GM18861 (cell line): ENCODE results near the gene MAPT.

Experiments
- ATAC-seq: cut with Tn5 transposase; IDR thresholded peaks from one replicate; pipeline ENCODE4 v1.9.1; 2021; ENCODE audit not compliant: unreplicated experiment

Gene MAPT

DNA sequence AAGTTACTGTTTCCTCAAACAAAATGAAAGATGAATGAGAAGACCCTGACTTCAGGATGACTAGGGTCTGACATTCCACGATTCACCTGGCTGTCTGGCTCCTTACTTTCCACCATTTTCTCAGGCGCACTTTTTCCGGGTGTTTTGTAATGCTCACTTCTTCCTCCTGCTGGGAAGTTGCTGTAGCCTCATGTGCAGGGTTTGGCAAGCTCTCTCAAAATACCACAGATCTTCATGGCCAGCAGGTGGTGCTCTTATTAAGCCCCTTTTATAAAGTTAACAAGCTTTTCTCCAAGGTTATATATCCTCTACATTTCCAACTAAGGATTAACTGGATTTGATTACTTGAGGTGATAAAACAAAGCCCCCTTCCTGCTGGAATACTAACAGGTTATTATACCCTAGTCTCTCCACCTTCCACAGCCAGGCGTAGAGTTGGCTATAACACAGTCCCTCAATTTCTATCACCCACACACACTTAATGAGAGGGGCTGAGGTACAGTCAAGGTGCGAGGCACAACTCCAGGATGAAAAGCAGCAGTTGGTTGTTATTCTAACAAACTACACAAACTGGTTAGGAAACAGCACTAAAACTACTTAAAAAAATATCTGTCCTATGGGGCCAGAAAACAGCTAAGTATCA is 150.1 kb downstream of the MAPT start:
- ATAC-seq: no peak

- no peak for ATAC-seq
These were observed 150.6 kb downstream of the MAPT start for GRCh38 chr17:46044989-46045388.

- ATAC-seq: no peak
These were observed 151.3 kb downstream of the MAPT start for GRCh38 chr17:46045639-46046038.

GRCh38 chr17:46046957-46047356 is 152.6 kb downstream of the MAPT start:
- ATAC-seq: no peak

DNA sequence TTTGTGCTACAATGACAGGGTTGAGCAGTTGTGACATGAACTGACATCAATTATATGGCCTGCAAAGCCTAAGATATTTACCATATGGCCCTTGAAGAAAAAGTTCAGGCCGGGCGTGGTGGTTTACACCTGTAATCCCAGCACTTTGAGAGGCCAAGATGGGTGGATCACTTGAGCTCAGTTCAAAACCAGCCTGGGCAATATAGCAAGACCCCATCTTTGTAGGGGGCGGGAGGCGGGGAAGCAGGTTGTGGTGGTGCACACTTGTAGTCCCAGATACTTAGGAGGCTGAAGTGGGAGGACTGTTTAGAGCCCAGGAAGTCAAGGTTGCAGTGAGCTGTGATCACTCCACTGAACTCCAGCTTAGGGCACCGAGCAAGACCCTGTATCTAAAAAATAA is 153.0 kb downstream of the MAPT start:
- ATAC-seq: no peak

- ATAC-seq: no peak
These were observed 153.5 kb downstream of the MAPT start for GRCh38 chr17:46047856-46048255.

- ATAC-seq: no peak
These were observed 155.3 kb downstream of the MAPT start for GRCh38 chr17:46049656-46050055.

DNA sequence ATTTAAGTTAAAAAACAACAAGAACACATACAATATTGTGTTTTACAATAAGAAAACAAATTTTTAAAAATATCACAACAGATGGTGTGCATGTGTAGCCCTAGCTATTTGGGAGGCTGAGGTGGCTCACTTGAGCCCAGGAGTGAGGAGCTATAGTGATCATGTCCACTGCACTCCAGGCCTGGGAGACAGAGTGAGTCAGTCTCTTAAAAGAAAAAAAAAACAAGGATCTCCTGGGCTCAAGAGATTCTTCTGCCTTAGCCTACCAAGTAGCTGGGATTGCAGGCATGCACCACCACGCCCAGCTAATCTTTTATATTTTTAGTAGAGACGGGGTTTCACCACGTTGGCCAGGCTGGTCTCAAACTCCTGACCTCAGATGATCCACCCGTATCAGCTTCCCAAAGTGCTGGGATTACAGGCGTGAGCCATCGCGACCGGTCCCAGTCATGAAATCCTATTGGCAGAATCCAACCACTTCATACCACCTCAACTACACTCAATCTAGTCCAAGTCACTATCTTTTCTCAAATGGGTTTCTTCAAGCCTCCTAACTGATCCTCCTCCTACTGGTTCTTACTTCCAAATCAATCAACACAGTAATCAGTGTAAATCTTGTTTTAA is 159.7 kb downstream of the MAPT start:
- no peak for ATAC-seq

- no peak for ATAC-seq
These were observed 162.5 kb downstream of the MAPT start for GRCh38 chr17:46056800-46057304.

DNA sequence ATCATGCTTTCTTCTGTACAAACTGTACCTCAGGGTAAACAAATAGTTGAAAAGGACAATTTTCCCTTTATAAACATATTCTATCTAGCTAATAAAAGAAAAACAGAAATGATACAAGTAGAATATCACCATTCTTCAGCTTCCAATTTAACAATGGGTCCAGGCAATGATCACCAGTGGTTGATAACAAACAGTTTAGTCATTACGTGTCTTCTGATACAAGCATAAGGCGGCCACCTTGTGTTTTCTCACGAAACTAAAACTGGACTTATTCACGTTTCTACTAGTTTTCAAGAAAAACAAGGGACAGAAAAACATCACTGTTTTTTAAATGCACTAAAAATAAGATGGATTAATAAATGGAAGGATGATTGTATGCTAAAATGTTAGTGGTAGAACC is 163.0 kb downstream of the MAPT start:
- ATAC-seq: no peak

DNA sequence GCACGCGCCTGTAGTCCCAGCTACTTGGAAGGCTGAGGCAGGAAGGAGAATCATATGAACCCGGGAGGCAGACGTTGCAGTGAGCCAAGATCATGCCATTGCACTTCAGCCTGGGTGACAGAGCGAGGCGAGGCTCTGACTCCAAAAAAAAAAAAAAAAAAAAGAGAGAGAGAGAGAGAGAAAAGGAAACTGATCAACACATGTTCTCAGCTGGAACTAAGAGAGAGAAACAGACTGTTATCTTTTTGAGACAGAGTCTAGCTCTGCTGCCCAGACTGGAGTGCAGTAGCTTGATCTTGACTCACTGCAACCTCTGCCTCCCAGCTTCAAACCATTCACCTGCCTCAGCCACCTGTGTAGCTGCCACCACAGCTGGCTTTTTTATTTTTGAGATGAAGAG is 165.1 kb downstream of the MAPT start:
- no peak for ATAC-seq

DNA sequence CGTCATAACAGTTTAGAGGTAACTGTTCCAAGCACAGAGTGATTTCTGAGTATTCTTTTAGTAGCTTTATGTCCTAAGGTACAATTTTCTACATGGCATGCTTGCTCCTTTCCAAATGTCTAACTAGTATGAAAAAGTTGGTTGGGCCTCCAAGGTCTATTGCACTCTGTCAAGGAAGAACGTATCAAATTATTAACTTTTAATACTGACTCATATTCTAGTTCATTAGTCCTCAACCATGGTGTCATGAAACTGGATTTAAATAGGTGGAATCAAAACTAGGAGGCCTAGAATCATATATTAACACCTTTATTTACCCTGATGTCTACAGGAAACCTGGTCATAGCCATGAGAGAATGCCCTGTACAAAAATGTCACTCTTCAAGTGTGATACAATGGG is 166.1 kb downstream of the MAPT start:
- ATAC-seq: no peak

DNA sequence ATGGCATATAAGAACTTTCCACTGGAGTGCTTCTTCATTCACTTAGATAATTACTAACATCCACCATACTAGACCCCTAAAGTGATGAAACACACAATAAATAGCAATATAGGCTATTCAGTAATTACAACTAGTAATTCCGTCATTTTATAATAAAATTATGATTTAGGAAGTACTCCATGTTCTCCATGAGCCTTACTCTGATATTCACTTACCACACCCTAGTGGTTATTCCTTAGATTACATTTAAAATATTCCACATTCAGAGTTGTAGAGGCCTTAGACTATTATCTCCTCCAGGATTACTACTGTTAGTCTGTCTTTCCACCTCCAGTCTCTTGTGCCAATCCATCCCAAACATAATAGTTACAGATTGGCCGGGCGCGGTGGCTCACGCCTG is 167.1 kb downstream of the MAPT start:
- no peak for ATAC-seq

GRCh38 chr17:46063241-46063640 is 168.9 kb downstream of the MAPT start:
- no peak for ATAC-seq

DNA sequence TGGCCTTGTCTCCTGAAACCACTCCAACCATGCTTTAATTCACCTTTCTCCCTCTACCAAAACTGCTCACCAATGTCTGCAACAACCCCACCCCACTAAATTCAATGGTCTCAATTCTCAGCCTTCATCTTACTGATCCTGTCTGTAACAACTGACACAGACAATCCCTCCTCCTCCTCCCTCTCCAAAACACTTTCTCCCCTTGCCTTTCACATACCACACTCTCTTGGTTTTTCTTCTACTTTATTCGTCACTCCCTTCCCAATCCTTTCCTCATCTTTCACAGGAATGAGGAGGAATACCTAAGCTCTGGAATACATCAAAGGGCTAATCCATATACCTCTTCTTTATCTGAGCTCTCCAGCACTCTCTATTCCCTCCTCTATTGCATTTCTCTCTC is 170.1 kb downstream of the MAPT start:
- ATAC-seq: no peak

- no peak for ATAC-seq
These were observed 177.4 kb downstream of the MAPT start for GRCh38 chr17:46071796-46072195.

- no peak for ATAC-seq
These were observed 178.6 kb downstream of the MAPT start for GRCh38 chr17:46072998-46073397.

GRCh38 chr17:46074540-46074939 is 180.2 kb downstream of the MAPT start:
- ATAC-seq: no peak
